K562 (cell line): ENCODE measurements around the gene HBEGF. TPM values are rescaled to one million over a fixed set of nuclear protein-coding genes. Genes with fewer than 3 reads are reported as not detected.

Source experiments
- ARNT ChIP-seq, 2 experiments: fragments of 450-650 bp; IDR thresholded peaks; 2 replicates each; pipeline ENCODE4 v1.6.1; 2016; ENCODE audit warnings: mild to moderate bottlenecking in 1 of 2
- CREB3L1 ChIP-seq: fragments of 450-650 bp; IDR thresholded peaks from 2 replicates; pipeline ENCODE4 v1.6.1; 2014; ENCODE audit warnings: low read depth, mild to moderate bottlenecking, moderate library complexity, borderline replicate concordance
- FOSL1 ChIP-seq: fragments of 200-800 bp; sonication (Bioruptor generic); conservative IDR thresholded peaks from 2 replicates; pipeline ENCODE4 v1.6.1; 2016; ENCODE audit warnings: missing genetic modification characterization, missing compliant biosample characterization
- FOXJ2 ChIP-seq: fragments of 200-800 bp; sonication (Bioruptor generic); IDR thresholded peaks from 2 replicates; pipeline ENCODE4 v1.6.1; 2016; ENCODE audit warnings: missing genetic modification characterization, missing compliant biosample characterization
- FOXJ3 ChIP-seq: sonication (generic); formaldehyde crosslinking; IDR thresholded peaks from 2 replicates; pipeline ENCODE4 v1.4.0; 2020; ENCODE audit warnings: mild to moderate bottlenecking, missing genetic modification reagents
- KDM4B ChIP-seq, 2 experiments: fragments of 450-650 bp in 1 of 2; sonication (generic) in 1 of 2; IDR thresholded peaks; 2 replicates each; pipeline ENCODE4 v1.6.1; 2016 to 2017; ENCODE audit warnings: borderline replicate concordance in 2 of 2, antibody characterized with exemption in 1 of 2, low read depth in 1 of 2, mild to moderate bottlenecking in 1 of 2
- PHTF2 ChIP-seq: fragments of 250-450 bp; sonication (Bioruptor Pico); IDR thresholded peaks from 2 replicates; pipeline ENCODE4 v1.5.0; 2021; ENCODE audit warnings: mild to moderate bottlenecking
- POLR2B ChIP-seq: fragments of 450-650 bp; IDR thresholded peaks from 2 replicates; pipeline ENCODE4 v1.6.1; 2018; ENCODE audit warnings: low read depth; ENCODE audit not compliant: partially characterized antibody
- POLR2G ChIP-seq: fragments of 200-400 bp; formaldehyde crosslinking; IDR thresholded peaks from 2 replicates; pipeline ENCODE4 v1.6.1; 2017; ENCODE audit warnings: low read depth, mild to moderate bottlenecking, antibody characterized with exemption, low read length, moderate library complexity
- SRF ChIP-seq, 2 experiments: fragments of 250-450, 450-650 bp in 1 of 2; sonication (Bioruptor Pico) in 1 of 2; sonication (generic) in 1 of 2; formaldehyde crosslinking; IDR thresholded peaks; 2 replicates each; pipeline versions ENCODE4 v1.5.0 to v1.5.1; 2020 to 2022; ENCODE audit warnings: mild to moderate bottlenecking in 1 of 2, missing genetic modification reagents in 1 of 2
- SRSF3 ChIP-seq: fragments of 200-400 bp; formaldehyde crosslinking; IDR thresholded peaks from 2 replicates; pipeline ENCODE4 v1.6.1; 2016; ENCODE audit warnings: mild to moderate bottlenecking, low read length, moderate library complexity; ENCODE audit not compliant: insufficient read depth
- TRIM24 ChIP-seq, 2 experiments: fragments of 450-650 bp; IDR thresholded peaks; 2 replicates each; pipeline ENCODE4 v1.6.1; 2016
- WHSC1 ChIP-seq: IDR thresholded peaks from one replicate; pipeline ENCODE4 v1.6.1; 2012; ENCODE audit warnings: low read length, control low read depth, inconsistent platforms
- XRCC3 ChIP-seq: fragments of 450-650 bp; IDR thresholded peaks from 2 replicates; pipeline ENCODE4 v1.6.1; 2017; ENCODE audit warnings: mild to moderate bottlenecking, moderate library complexity
- YBX1 ChIP-seq: fragments of 450-650 bp; IDR thresholded peaks from 2 replicates; pipeline ENCODE4 v1.7.1; 2016; ENCODE audit warnings: mild to moderate bottlenecking
- ZEB2 ChIP-seq: fragments of 450-650 bp; IDR thresholded peaks from 2 replicates; pipeline ENCODE4 v1.6.1; 2016
- ZFP36 ChIP-seq: fragments of 150-350 bp; IDR thresholded peaks from 2 replicates; pipeline ENCODE4 v1.6.1; 2018; ENCODE audit warnings: low read length, low read depth; ENCODE audit not compliant: partially characterized antibody
- ZKSCAN3 ChIP-seq: fragments of 250-450 bp; sonication (Bioruptor Pico); IDR thresholded peaks from 2 replicates; pipeline ENCODE4 v1.4.0; 2020
- ZNF395 ChIP-seq: fragments of 200-800 bp; sonication (Bioruptor generic); IDR thresholded peaks from 2 replicates; pipeline ENCODE4 v1.6.1; 2017; ENCODE audit warnings: missing genetic modification characterization, missing compliant biosample characterization
- ZNF444 ChIP-seq: fragments of 250-450 bp; sonication (Bioruptor Pico); IDR thresholded peaks from 2 replicates; pipeline ENCODE4 v1.4.0; 2020; ENCODE audit warnings: mild to moderate bottlenecking, moderate library complexity
- polyA plus RNA-seq, 8 experiments: library from polyadenylated mRNA; depleted of rRNA in 4 of 8; stranded (reverse) in 5 of 8; unstranded in 3 of 8; fragments of >200 nt; fragmentation: Nextera tagmentation in 2 of 8; fragmentation: Illumina TruSeq in 1 of 8; extraction: Ambion mirVana in 2 of 8; extraction: Trizol in 1 of 8; gene quantifications; 2 replicates each; pipeline versions ENCODE4 v1.2.1 to v1.2.3, GENCODE V29; 2011 to 2014; ENCODE audit warnings: inconsistent platforms in 1 of 8, missing spikeins in 1 of 8
- total RNA-seq, 7 experiments: library from RNA; depleted of rRNA in 6 of 7; stranded (reverse); fragments of >200 nt in 6 of 7; fragmentation: Illumina TruSeq in 2 of 7; extraction: Trizol in 2 of 7; gene quantifications; 2 replicates each; pipeline versions ENCODE4 v1.2.1 to v1.2.3, GENCODE V29; 2011 to 2021; ENCODE audit warnings: low replicate concordance in 1 of 7
- TF ChIP-seq, protein P1 (sequence below): fragments of 250-450 bp; sonication (Bioruptor Pico); IDR thresholded peaks from 2 replicates; pipeline ENCODE4 v1.5.0; 2020; ENCODE audit warnings: mild to moderate bottlenecking
- TF ChIP-seq, protein P2 (sequence below): fragments of 450-650 bp; IDR thresholded peaks from 2 replicates; pipeline ENCODE4 v1.6.1; 2016; ENCODE audit warnings: mild to moderate bottlenecking

The HBEGF gene
- total and polyA plus RNA-seq, 9 of the 15 experiments (the other 6 are each of a cell fraction or from before 2014, with no cell fraction given), result 0.11 to 1.1 (median 0.60) TPM

DNA sequence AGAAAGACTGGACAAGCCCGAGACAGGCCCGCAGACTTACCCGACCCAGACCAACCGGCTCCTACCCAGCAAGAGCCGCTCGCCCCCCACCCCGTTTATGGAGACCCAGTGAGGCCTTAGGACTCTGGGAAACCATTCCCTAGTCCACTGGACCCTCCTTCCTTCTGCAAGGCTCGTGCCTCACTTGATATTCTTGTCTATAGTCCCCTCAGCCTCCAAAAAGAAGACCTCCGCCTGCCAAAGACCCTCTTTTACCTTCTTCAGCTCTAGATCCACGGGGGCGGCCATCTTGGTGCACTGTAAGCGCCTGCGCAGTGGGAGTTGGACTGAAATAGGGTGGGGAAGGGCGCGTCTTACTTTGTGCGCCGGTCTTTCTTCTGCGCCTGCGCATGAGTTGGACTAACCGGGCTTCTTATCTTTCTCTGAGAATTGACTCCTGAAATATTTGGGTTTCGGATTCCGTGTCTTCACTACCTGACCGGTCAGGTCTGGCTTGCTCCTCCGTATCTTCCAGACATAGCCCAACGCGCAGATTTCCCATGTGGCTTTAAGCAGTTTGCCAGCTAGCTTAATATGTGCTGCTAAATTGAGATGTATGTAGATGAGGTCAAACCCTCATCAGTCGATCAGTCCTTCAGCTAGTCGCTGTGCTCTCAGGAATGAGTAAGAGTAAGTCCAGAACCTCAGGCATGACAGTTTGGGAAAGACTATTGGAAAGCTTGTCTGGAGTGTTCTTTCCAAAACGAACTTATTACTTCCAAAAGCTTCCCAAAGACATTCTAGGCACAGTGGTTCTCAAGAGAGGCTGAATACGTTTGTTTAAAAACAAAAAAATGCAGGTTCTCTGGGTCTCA lies 43.4 kb downstream of the HBEGF start, which contains the start of gene PFDN1 (continued):
- TF ChIP-seq POLR2G (peak; percentile 69), ZEB2 (peak; percentile 66; the same call in 1 of the 2 replicates), KDM4B (IDR thresholded peaks at IDR 0.05; ENCODE audit: borderline replicate concordance in 2 of 2, low read depth in 1 of 2) (no peak), XRCC3 (no peak), SRSF3 (no peak), FOXJ3 (no peak), POLR2B (peak; percentile 93), TRIM24 (IDR thresholded peaks at IDR 0.05) (no peak), ZFP36 (no peak), ARNT (IDR thresholded peaks at IDR 0.05) (peak in 1 of 2 experiments; percentile 74; a peak in 2 of 4 replicates), YBX1 (no peak), FOSL1 (tag) (peak; percentile 49; the same call in 1 of the 2 replicates), PHTF2 (CRISPR knock-in tag) (no peak), WHSC1 (no peak), SRF (CRISPR knock-in tag; IDR thresholded peaks at IDR 0.05) (no peak; a peak in 1 of 4 replicates), ZNF444 (CRISPR knock-in tag) (no peak), ZNF395 (CRISPR knock-in tag) (no peak), CREB3L1 (0 out of 2 replicates have a peak, but pooled peaks have one; percentile 23), FOXJ2 (tag) (peak; percentile 49; the same call in 1 of the 2 replicates), ZKSCAN3 (CRISPR knock-in tag) (no peak)
- TF ChIP-seq, protein P1, sequence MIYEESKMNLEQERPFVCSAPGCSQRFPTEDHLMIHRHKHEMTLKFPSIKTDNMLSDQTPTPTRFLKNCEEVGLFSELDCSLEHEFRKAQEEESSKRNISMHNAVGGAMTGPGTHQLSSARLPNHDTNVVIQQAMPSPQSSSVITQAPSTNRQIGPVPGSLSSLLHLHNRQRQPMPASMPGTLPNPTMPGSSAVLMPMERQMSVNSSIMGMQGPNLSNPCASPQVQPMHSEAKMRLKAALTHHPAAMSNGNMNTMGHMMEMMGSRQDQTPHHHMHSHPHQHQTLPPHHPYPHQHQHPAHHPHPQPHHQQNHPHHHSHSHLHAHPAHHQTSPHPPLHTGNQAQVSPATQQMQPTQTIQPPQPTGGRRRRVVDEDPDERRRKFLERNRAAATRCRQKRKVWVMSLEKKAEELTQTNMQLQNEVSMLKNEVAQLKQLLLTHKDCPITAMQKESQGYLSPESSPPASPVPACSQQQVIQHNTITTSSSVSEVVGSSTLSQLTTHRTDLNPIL, result no peak
- TF ChIP-seq, protein P2, sequence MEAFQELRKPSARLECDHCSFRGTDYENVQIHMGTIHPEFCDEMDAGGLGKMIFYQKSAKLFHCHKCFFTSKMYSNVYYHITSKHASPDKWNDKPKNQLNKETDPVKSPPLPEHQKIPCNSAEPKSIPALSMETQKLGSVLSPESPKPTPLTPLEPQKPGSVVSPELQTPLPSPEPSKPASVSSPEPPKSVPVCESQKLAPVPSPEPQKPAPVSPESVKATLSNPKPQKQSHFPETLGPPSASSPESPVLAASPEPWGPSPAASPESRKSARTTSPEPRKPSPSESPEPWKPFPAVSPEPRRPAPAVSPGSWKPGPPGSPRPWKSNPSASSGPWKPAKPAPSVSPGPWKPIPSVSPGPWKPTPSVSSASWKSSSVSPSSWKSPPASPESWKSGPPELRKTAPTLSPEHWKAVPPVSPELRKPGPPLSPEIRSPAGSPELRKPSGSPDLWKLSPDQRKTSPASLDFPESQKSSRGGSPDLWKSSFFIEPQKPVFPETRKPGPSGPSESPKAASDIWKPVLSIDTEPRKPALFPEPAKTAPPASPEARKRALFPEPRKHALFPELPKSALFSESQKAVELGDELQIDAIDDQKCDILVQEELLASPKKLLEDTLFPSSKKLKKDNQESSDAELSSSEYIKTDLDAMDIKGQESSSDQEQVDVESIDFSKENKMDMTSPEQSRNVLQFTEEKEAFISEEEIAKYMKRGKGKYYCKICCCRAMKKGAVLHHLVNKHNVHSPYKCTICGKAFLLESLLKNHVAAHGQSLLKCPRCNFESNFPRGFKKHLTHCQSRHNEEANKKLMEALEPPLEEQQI, result no peak
